B cell (primary cell): Measurements from ENCODE around the gene SCGN.

ENCODE experiments used
- EZH2 ChIP-seq: IDR thresholded peaks from 2 replicates; pipeline ENCODE4 v1.6.1; 2012; ENCODE audit warnings: borderline replicate concordance, low read depth, mild to moderate bottlenecking, moderate library complexity, low read length; ENCODE audit not compliant: insufficient read depth, poor library complexity, severe bottlenecking
- TF ChIP-seq, protein P1 (sequence below): fragments of 200-600 bp; IDR thresholded peaks from one replicate; pipeline ENCODE4 v1.8.0; 2022; ENCODE audit warnings: antibody characterized with exemption, mild to moderate bottlenecking

DNA sequence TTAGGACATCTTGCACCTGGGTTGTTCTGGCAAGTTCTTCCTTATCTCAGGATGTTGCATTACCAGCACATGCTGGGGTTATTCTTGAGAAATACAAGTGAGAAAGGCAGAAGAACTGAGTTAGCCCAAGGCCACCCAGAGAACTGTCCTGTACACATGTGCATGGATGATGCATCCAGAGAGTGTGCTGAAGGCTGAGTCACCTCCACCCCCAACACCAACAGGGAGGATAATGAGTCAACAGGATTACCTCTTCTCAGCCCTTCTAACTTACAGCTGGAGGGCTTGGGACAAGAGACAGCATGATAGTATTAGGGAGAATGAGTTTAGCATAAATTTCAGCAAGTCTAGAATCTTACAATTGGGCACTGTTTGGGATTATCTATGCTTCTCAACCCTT, 8.5 kb downstream of the SCGN start:
- TF ChIP-seq, protein P1, sequence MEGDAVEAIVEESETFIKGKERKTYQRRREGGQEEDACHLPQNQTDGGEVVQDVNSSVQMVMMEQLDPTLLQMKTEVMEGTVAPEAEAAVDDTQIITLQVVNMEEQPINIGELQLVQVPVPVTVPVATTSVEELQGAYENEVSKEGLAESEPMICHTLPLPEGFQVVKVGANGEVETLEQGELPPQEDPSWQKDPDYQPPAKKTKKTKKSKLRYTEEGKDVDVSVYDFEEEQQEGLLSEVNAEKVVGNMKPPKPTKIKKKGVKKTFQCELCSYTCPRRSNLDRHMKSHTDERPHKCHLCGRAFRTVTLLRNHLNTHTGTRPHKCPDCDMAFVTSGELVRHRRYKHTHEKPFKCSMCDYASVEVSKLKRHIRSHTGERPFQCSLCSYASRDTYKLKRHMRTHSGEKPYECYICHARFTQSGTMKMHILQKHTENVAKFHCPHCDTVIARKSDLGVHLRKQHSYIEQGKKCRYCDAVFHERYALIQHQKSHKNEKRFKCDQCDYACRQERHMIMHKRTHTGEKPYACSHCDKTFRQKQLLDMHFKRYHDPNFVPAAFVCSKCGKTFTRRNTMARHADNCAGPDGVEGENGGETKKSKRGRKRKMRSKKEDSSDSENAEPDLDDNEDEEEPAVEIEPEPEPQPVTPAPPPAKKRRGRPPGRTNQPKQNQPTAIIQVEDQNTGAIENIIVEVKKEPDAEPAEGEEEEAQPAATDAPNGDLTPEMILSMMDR, result no peak
- TF ChIP-seq EZH2, result no peak
